Measurements from ENCODE around the gene TMEM31.

TMEM31 gene

GRCh38 chrX:103710609-103711008, at the start of gene TMEM31:
TMEM31 (plus strand) TSS chrX:103710909; CDS start chrX:103712259, 1,350 bp downstream.
- no peak for DNase-seq (ENCODE audit: low read depth, low spot score)

GRCh38 chrX:103663981-103664762, 46.5 kb upstream of the TMEM31 start:
- no peak for DNase-seq (ENCODE audit: low read depth, low spot score)

GRCh38 chrX:103666202-103667107, 44.3 kb upstream of the TMEM31 start:
- DNase-seq (ENCODE audit: low read depth, low spot score): no peak

- no peak for DNase-seq (ENCODE audit: low read depth, low spot score)
Measured at GRCh38 chrX:103669745-103670144, 41.0 kb upstream of the TMEM31 start.

DNA sequence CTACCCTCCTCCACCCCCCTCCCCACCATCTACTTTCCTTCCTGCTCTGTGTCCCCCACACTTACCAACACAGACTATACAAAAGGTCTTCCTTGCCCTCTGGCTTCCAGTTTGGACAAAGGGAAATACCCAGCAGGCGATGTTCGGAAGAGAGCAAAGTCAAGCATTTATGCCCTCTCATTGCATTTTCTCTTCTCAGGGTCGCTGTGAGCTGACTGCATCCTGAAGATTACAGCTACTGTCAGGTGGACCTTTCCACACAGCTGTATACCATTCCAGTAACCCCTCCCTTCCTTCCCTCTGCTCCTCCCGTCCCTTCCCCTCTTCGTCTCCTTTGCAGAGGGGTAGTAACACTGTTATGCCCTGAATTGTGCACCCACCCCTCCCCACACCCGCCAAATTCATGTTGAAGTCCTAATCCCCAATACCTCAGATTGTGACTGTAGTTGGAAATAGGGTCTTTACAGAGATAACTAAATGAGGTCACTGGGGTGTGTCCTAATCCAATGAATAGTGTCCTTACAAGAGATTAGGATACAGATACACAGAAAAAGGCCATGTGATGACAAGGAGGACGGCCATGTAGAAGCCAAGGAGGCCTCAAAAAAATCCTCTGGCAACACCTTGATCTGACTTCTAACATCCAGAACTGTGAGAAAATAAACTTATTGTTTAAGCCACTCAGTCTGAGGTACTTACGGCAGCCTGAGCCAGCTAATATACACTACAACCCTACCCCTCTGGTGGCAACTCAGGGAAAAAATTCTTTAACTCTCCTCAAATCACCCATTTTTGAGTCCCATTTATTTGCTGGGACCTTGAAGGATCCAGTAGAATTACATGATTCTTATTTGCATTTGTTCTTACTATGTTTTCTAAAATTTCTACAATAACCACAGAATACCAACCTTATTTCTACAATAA, 35.9 kb upstream of the TMEM31 start:
- no peak for DNase-seq (ENCODE audit: low read depth, low spot score)

GRCh38 chrX:103678199-103678993, 32.3 kb upstream of the TMEM31 start:
- no peak for DNase-seq (ENCODE audit: low read depth, low spot score)

DNA sequence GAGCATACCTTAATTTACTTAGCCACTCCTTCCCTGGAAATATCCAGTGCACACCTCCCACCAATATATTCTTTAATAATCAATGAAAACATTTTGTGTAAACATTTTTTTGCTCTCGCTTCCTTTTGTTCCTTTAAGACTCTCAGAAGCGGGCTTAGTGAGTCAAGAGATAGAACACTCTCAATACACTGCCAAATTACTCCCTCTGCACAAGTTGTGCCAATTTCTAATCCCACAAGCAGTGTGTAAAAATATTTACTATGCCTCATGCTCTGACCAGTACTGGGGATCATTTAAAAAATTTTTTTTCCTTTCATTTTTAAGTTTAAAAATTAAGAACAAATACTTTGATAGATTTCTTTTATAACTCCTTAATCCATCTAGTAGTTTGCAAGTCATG, 29.3 kb upstream of the TMEM31 start:
- DNase-seq (ENCODE audit: low read depth, low spot score): no peak

GRCh38 chrX:103685396-103685795, 25.3 kb upstream of the TMEM31 start:
- DNase-seq (ENCODE audit: low read depth, low spot score): no peak

DNA sequence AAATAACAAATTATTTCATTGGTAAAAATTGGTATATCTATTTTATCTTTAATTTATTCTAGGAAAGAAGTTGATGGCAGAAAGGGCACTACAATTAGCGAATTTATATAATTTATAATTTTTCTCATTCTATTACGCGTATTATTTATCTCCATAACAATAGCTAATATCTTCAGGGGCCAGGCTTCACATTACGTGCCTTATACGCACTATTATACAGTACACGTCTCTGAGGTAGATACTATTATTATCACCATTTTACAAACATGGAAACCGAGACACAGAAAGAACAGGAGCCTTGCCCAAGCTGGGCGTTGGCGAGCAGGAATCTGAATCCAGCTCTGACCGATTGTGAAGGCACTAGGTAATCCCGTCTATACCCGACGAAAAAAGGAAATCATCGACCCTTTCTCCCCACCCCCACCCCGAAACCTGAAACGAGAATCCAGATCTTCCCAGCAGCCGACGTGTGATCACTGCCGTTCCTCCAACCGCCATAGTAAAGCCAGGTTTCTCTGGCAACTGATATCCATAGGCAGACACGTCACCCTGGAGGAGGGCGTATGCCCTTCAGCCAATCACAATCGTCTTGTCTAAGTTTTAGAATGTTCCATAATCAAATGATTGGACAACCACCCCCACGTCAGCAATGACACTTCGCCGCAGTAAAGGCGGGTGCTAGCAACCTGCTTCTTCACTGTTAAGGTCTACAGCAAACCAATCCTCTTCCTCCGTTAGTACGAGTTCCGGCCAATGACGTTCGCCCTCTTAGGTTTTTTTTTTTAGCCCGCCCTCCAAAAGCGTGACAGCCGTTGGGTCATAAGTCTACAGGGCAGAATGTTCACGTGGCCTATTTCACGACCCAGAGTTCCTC, 24.3 kb upstream of the TMEM31 start, which contains the start of gene MORF4L2:
TSS of gene MORF4L2 (minus strand) at position 501 of the 874 bp plus-strand sequence. CDS start 9,672 bp downstream, outside the sequence.
- DNase-seq (ENCODE audit: low read depth, low spot score): peak; percentile 63

- DNase-seq (ENCODE audit: low read depth, low spot score): peak; percentile 65
Measured at GRCh38 chrX:103687073-103687695, 23.5 kb upstream of the TMEM31 start.

DNA sequence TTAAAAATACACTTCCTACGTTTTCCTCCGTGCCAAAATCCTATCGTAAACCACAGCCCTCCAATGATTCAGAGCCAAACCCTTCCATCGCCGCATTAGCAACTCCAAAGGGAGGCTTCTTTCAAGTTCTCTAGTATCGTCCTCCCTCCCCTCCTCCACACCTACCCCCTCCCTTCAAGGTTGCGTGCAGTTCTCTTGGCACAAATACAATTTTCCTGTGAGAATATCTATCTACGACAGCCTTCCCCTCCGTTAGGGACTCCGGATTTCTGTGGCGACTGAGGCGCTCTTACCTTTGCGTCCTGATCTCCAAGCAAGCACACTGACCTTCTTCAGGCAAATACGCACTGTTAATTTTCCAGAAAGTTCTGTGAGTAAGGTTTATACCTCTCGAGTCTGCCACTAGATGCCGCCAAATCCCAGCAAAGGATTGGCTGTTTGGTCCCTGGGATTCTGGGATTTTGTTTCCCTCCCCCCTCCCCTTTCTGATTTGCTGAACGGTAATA, 23.0 kb upstream of the TMEM31 start:
- DNase-seq (ENCODE audit: low read depth, low spot score): no peak

- DNase-seq (ENCODE audit: low read depth, low spot score): no peak
Measured at GRCh38 chrX:103688946-103689345, 21.8 kb upstream of the TMEM31 start.

DNA sequence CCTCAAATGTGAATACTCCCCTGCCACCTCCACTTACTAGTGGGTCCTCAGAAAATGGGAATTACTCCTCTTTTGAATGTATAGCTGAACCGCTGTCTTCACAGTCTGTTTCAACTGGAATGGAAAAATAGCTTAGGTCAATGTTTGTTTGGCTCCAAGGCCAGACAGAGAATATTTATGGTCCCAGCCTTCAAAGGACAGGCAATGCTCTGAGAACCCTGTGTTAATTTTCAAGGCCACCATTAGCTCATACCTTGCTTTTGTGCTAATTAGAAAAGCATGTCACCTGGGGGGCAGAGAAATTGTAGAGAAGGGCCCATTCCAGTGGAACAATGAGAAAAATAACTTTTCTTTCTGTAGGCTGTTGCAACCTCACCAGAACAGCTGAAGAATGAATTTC, 19.6 kb upstream of the TMEM31 start:
- DNase-seq (ENCODE audit: low read depth, low spot score): no peak

DNA sequence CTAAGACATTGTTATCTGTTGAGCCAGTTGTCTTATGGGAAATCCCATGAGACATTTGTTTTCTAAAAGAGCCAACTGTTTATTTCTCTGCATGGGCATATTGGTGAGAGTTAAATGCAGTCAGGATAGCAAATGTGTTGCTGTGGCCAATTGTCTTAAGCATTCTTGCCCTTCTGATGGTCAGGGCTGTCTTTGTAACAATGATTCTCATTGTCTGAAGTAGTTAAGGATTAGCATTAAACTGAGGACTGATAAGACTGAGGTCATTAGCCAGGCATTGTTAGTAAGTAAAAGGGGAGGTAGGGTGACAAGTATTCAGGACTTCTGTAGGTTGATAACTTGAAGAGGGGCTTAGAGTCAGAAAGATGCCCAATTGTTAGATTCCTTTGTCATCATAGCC, 13.0 kb upstream of the TMEM31 start:
- no peak for DNase-seq (ENCODE audit: low read depth, low spot score)

- DNase-seq (ENCODE audit: low read depth, low spot score): no peak
Measured at GRCh38 chrX:103699243-103699642, 11.5 kb upstream of the TMEM31 start.

DNA sequence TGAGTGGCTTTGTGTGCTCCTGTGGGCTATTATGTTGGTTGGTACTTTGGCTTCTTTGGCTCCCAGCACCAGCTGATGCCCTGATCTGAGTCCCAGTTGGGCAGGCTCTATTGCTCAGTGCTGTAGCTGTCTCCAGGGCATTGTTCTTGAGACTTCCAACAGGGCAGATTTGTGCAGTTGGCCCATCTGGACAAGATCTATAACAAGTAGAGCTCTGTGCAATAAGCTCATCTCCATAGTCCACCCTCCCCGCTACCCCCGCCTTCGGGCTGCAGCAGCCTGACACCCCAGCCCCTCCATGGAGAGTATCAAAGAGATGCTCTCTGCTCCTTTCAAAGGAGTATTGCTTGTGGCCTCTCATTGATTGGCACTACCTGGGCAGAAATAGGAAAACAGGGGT, 5.8 kb upstream of the TMEM31 start:
- DNase-seq (ENCODE audit: low read depth, low spot score): no peak

- no peak for DNase-seq (ENCODE audit: low read depth, low spot score)
Measured at GRCh38 chrX:103716962-103717361, 6.3 kb downstream of the TMEM31 start.

- DNase-seq (ENCODE audit: low read depth, low spot score): no peak
Measured at GRCh38 chrX:103718120-103718519, 7.4 kb downstream of the TMEM31 start.

GRCh38 chrX:103722505-103722904, 11.8 kb downstream of the TMEM31 start:
- no peak for DNase-seq (ENCODE audit: low read depth, low spot score)
